GM12865 (cell line): Measurements from ENCODE around the gene CAPZB.

Source experiments
- DNase-seq: peaks from one replicate; pipeline ENCODE4 v3.0.0; 2010; ENCODE audit warnings: low read depth
- H3K4me3 ChIP-seq: 2 replicates; pipeline ENCODE4 v1.5.1; 2011; ENCODE audit warnings: mild to moderate bottlenecking, low read depth, low read length, control low read depth
- CTCF ChIP-seq: IDR thresholded peaks from 2 replicates; pipeline ENCODE4 v1.5.1; 2011; ENCODE audit warnings: low read length, control low read depth, low read depth, inconsistent platforms; ENCODE audit not compliant: insufficient read depth; ENCODE audit errors: missing control alignments

CAPZB gene

GRCh38 chr1:19469004-19469403, 16.3 kb downstream of the CAPZB start:
- no peak for DNase-seq
- no peak for TF ChIP-seq CTCF
- H3K4me3 ChIP-seq = peak overlapping the region; percentile 29

GRCh38 chr1:19468397-19468956, 16.9 kb downstream of the CAPZB start:
- no peak for TF ChIP-seq CTCF
- DNase-seq = peak; percentile 65
- peak overlapping the region; percentile 29 for H3K4me3 ChIP-seq

GRCh38 chr1:19467199-19468187, 17.8 kb downstream of the CAPZB start:
- H3K4me3 ChIP-seq = no peak overlapping the region
- no peak for TF ChIP-seq CTCF
- DNase-seq = no peak

GRCh38 chr1:19466112-19466561, 19.2 kb downstream of the CAPZB start:
- TF ChIP-seq CTCF = no peak
- no peak for DNase-seq
- H3K4me3 ChIP-seq = no peak overlapping the region

GRCh38 chr1:19465650-19466049, 19.7 kb downstream of the CAPZB start:
- TF ChIP-seq CTCF = no peak
- no peak for DNase-seq
- H3K4me3 ChIP-seq = no peak overlapping the region

GRCh38 chr1:19465123-19465522, 20.2 kb downstream of the CAPZB start:
- H3K4me3 ChIP-seq = no peak overlapping the region
- no peak for DNase-seq
- no peak for TF ChIP-seq CTCF
